ENCODE data around the gene KCND3. TPM values are rescaled to one million over a fixed set of nuclear protein-coding genes. Genes with fewer than 3 reads are reported as not detected.
"Not testable (repeated sequence)": the region's sequence is repeated elsewhere in the genome, so short reads cannot be mapped to it uniquely, and the experiment has no call there.

The KCND3 gene
- total RNA-seq, 1 donor from 2014 or later = 8.1 TPM

GRCh38 chr1:111746614-111746999 lies 242.9 kb downstream of the KCND3 start:
- H3K9me3 ChIP-seq = no peaks in the 10 kb centered on the region
- DNase-seq (ENCODE audit: extremely low spot score in 2 of 2) = no peak
- no peak overlapping the region for H3K4me3 ChIP-seq
- intact Hi-C loops (cut with DNase I) = loop anchor here (10.0 kb wide), 1 partner anchor 242 kb away; the partner anchor contains the start of genes ADORA3 and TMIGD3
- H3K4me1 ChIP-seq = no peaks in the 10 kb centered on the region
- no peaks in the 10 kb centered on the region for H3K27me3 ChIP-seq
- TF ChIP-seq POLR2A (IDR thresholded peaks at IDR 0.05) = no peak
- no peak for TF ChIP-seq POLR2AphosphoS5 (IDR thresholded peaks at IDR 0.05; ENCODE audit: insufficient read depth in 1 of 2, low read depth in 1 of 2)
- no peak for TF ChIP-seq CTCF (IDR thresholded peaks at IDR 0.05)
- H3K27ac ChIP-seq = no peak overlapping the region
- no peaks in the 10 kb centered on the region for H3K36me3 ChIP-seq

DNA sequence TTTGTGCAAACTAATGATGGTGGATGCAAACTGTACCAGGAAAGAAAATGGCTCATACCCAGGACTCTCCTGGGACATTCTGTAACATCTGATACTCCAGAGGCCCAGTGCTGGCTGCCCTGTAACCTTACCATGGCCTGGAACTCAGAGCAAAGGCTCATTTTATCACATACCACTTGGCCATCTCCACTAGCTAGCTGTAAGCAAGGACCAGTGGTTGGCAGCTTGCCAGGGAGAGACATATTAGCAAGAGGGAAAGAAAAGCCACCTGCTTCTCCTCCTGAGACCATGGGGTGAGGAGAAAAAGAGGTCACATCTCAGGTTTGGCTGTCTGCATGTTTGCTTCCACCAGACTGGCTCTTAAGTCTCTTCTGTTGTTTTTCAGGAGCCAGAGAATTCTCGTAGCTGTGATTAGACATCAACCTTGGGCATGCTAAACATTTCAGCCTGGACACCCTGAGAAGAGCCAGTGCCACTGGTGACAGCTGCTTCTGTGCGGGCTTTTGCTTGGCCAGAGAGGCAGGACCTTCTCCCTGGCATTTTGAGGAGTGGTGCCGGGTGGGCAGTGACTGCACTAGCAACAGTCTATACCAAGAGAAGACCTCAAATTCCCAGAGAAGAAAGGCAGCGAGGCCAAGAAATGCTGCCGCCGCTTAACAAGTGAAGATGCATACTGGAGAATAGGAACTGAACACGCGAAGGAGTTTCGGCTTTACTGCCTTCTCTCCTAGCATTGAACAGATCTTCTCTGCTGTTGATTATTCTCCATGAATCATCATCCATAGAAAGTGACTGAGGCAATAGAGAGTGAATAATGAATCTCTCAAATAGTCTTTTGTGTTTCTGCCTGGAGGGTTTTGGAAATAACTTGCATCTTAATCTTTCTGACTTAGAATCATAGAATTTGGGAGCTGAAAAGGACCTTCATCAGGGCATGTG lies 243.5 kb downstream of the KCND3 start:
- DNase-seq (ENCODE audit: extremely low spot score in 2 of 2) = peak; percentile 79 to 84
- H3K4me3 ChIP-seq = no peak overlapping the region
- intact Hi-C loops (cut with DNase I) = loop anchor here (10.0 kb wide), 1 partner anchor 241 kb away; the partner anchor contains the start of genes ADORA3 and TMIGD3
- H3K27me3 ChIP-seq = no peaks in the 10 kb centered on the region
- H3K4me1 ChIP-seq = no peaks in the 10 kb centered on the region
- H3K36me3 ChIP-seq = no peaks in the 10 kb centered on the region
- H3K9me3 ChIP-seq = no peaks in the 10 kb centered on the region
- H3K27ac ChIP-seq = no peak overlapping the region
- TF ChIP-seq POLR2AphosphoS5 (IDR thresholded peaks at IDR 0.05; ENCODE audit: insufficient read depth in 1 of 2, low read depth in 1 of 2) (no peak), CTCF (IDR thresholded peaks at IDR 0.05) (no peak), POLR2A (IDR thresholded peaks at IDR 0.05) (no peak)

- Histone ChIP-seq H3K27me3 (no peaks in the 10 kb centered on the region), H3K27ac (no peak overlapping the region), H3K4me3 (no peak overlapping the region), H3K9me3 (no peaks in the 10 kb centered on the region), H3K4me1 (no peaks in the 10 kb centered on the region), H3K36me3 (no peaks in the 10 kb centered on the region)
- no peak for TF ChIP-seq CTCF (IDR thresholded peaks at IDR 0.05)
- no peak for TF ChIP-seq POLR2AphosphoS5 (IDR thresholded peaks at IDR 0.05; ENCODE audit: insufficient read depth in 1 of 2, low read depth in 1 of 2)
- TF ChIP-seq POLR2A (IDR thresholded peaks at IDR 0.05) = no peak
- peak; percentile 64 to 70 for DNase-seq (ENCODE audit: extremely low spot score in 2 of 2)
- intact Hi-C loops (cut with DNase I) = loop anchor here (10.0 kb wide), 1 partner anchor 239 kb away; the partner anchor contains the start of genes ADORA3 and TMIGD3
Measured at GRCh38 chr1:111743679-111744101, 245.8 kb downstream of the KCND3 start.

DNA sequence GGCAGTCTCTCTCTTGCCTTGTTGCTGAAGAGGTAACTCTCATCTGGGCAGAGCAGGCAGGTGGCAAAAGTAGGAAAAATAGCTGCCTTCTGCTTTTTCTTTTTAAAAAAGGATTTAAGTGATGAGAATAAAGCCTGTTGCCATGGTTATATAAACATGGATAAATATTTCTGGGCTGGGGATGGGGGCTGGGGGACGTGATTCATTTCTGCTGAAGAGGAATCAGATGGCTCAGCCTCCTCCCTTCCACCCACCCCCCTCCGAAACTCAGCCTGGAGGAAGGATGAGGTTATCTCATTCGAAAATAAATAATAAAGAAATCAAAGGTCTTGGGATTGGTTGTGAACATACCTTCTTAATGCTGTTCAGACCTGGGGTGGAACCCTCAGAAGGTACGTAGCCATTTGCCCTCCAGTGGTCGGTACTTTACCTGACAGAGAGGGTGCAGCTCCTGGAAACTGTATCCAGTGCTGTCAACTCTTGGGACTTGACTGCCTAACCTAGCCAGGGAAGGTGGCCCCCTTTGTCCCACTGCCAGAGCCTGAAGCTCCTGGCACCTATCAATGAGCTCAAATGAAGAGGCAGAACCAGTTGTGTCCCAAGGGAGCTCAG lies 246.4 kb downstream of the KCND3 start:
- intact Hi-C loops (cut with DNase I) = loop anchor here (10.0 kb wide), 1 partner anchor 238 kb away; the partner anchor contains the start of genes ADORA3 and TMIGD3
- peaks cover 5% of the 10 kb centered on the region for H3K4me1 ChIP-seq
- DNase-seq (ENCODE audit: extremely low spot score in 2 of 2) = peak in 1 of 2 donors; percentile 64
- TF ChIP-seq CTCF (IDR thresholded peaks at IDR 0.05) = no peak
- no peak for TF ChIP-seq POLR2A (IDR thresholded peaks at IDR 0.05)
- TF ChIP-seq POLR2AphosphoS5 (IDR thresholded peaks at IDR 0.05; ENCODE audit: insufficient read depth in 1 of 2, low read depth in 1 of 2) = no peak
- H3K9me3 ChIP-seq = no peaks in the 10 kb centered on the region
- H3K4me3 ChIP-seq = no peak overlapping the region
- H3K36me3 ChIP-seq = no peaks in the 10 kb centered on the region
- H3K27ac ChIP-seq = no peak overlapping the region
- H3K27me3 ChIP-seq = no peaks in the 10 kb centered on the region

DNA sequence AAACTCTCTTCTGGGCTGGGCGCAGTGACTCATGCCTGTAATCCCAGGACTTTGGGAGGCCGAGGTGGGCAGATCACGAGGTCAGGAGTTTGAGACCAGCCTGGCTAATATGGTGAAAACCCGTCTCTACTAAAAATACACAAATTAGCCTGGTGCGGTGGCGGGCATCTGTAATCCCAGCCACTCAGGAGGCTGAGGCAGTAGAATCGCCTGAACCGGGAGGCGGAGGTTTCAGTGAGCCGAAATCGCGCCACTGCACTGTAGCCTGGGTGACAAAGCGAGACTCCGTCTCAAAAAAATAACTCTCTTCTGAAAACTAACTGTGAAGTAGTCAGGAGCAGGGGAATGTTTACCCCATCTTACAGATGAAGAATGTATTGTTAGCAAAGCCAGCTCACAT lies 247.2 kb downstream of the KCND3 start:
- peaks cover 13% of the 10 kb centered on the region for H3K4me1 ChIP-seq
- peak in 1 of 2 donors; percentile 67 for DNase-seq (ENCODE audit: extremely low spot score in 2 of 2)
- intact Hi-C loops (cut with DNase I) = loop anchor here (10.0 kb wide), 1 partner anchor 237 kb away; the partner anchor contains the start of genes ADORA3 and TMIGD3
- H3K9me3 ChIP-seq, H3K27ac ChIP-seq, H3K36me3 ChIP-seq, H3K4me3 ChIP-seq, H3K27me3 ChIP-seq: not testable (repeated sequence)
